ENCODE data around the gene ZCCHC7.

Gene ZCCHC7

GRCh38 chr9:37382161-37382981 is 262.0 kb downstream of the ZCCHC7 start:
- TF ChIP-seq CTCF (IDR thresholded peaks at IDR 0.05; ENCODE audit: low read depth, low read length, missing control alignments) = no peak
- H3K4me3 ChIP-seq (ENCODE audit: low read depth, low read length) = no peak overlapping the region
- peak; percentile 68 for DNase-seq (ENCODE audit: low read depth)

GRCh38 chr9:37382982-37383357 is 262.6 kb downstream of the ZCCHC7 start:
- no peak for TF ChIP-seq CTCF (IDR thresholded peaks at IDR 0.05; ENCODE audit: low read depth, low read length, missing control alignments)
- DNase-seq (ENCODE audit: low read depth) = no peak

DNA sequence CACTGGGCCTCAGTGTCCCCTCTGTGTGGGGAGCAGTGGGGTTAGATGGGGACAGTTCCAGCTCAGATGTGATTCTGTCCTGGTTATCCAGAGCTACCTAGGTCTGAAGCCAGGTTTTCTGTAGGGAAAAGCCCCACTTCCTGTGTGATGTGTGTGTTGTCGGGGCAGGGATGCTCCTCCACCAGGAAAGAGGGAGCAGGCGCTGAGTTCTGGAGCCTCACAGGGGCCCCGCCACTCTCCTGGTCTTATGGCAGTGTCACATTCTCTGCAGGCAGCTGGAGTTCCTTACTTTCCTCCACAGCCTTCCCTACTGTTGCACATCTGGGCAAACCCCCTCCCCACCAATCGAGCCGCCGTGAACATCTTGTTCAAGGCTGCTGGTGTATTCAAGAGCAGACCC is 263.0 kb downstream of the ZCCHC7 start:
- H3K4me3 ChIP-seq (ENCODE audit: low read depth, low read length) = no peak overlapping the region
- TF ChIP-seq CTCF (IDR thresholded peaks at IDR 0.05; ENCODE audit: low read depth, low read length, missing control alignments) = no peak
- DNase-seq (ENCODE audit: low read depth) = no peak

More at GRCh38 chr9:37382982-37383357, 262.6 kb downstream of the ZCCHC7 start:
- H3K4me3 ChIP-seq (ENCODE audit: low read depth, low read length) = no peak overlapping the region

DNA sequence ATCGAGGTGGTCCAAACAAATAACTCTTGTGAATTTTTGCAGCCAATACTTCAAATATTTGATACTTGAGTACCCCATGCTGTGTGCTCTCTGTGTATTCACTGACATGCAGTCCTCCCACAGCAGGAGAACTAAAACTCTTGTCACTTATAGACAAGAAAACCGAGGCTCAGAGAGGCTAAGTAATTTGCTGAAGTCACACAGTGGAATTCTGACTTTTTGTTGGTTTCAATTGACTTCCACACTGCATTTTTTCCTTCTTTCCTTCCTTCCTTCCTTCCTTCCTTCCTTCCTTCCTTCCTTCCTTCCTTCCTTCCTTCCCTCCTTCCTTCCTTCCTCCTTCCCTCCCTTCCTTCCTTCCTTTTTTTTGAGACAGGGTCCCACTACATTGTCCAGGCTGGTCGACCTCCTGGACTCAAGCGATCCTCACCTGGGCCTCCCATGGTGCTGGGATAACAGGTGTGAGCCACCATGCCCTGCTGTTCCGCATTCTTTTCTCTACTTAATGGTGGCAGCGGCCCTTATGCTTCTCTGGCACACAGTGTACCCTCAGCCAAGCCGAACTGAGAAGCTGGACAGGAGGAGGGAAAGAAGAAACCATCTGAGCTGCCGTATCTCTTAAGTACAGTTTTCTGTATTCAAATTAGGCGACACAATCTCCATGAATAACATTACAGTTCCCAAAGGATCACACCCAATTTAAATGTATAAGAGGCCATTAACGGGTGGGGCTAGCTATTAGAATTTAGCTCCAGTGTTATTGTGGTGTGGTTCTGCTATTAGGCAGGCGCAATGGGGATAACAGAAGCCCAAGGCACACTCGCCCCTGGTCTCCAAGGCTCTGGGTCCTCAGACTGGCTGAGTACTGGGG is 263.7 kb downstream of the ZCCHC7 start:
- no peak overlapping the region for H3K4me3 ChIP-seq (ENCODE audit: low read depth, low read length)
- no peak for TF ChIP-seq CTCF (IDR thresholded peaks at IDR 0.05; ENCODE audit: low read depth, low read length, missing control alignments)
- DNase-seq (ENCODE audit: low read depth) = no peak

- no peak for DNase-seq (ENCODE audit: low read depth)
- no peak for TF ChIP-seq CTCF (IDR thresholded peaks at IDR 0.05; ENCODE audit: low read depth, low read length, missing control alignments)
- no peak overlapping the region for H3K4me3 ChIP-seq (ENCODE audit: low read depth, low read length)
Measured at GRCh38 chr9:37385286-37385685, 264.9 kb downstream of the ZCCHC7 start.

GRCh38 chr9:37386988-37387387 is 266.6 kb downstream of the ZCCHC7 start:
- DNase-seq (ENCODE audit: low read depth) = no peak
- H3K4me3 ChIP-seq (ENCODE audit: low read depth, low read length) = no peak overlapping the region
- no peak for TF ChIP-seq CTCF (IDR thresholded peaks at IDR 0.05; ENCODE audit: low read depth, low read length, missing control alignments)

All from GM12864 (cell line).